Stomach (tissue), 9 donors: ENCODE data around the gene FAM20C. TPM values are rescaled to one million over a fixed set of nuclear protein-coding genes. Genes with fewer than 3 reads are reported as not detected.

Source experiments
- DNase-seq, 2 donors: peaks; one replicate each; pipeline versions ENCODE4 v3.0.0 to v3.0.0-alpha.2; 2013 to 2019
- H3K27ac ChIP-seq, 5 donors: fragments of 200-600 bp in 4 of 5; sonication (generic) in 4 of 5; one replicate each; pipeline ENCODE4 v1.5.1; 2013 to 2019; ENCODE audit warnings: mild to moderate bottlenecking in 1 of 5, moderate library complexity in 1 of 5
- H3K27me3 ChIP-seq, 3 donors: fragments of 200-600 bp; sonication (generic); one replicate each; pipeline ENCODE4 v1.5.1; 2017 to 2019; ENCODE audit warnings: mixed run types in 1 of 3
- H3K36me3 ChIP-seq, 4 donors: fragments of 200-600 bp; sonication (generic); 1 replicate in 3 of 4; 2 replicates in 1 of 4; pipeline ENCODE4 v1.5.1; 2016 to 2019
- H3K4me1 ChIP-seq, 4 donors: fragments of 200-600 bp; sonication (generic); one replicate each; pipeline ENCODE4 v1.5.1; 2016 to 2019
- H3K4me3 ChIP-seq, 4 donors: fragments of 200-600 bp; sonication (generic) in 3 of 4; one replicate each; pipeline ENCODE4 v1.5.1; 2016 to 2019; ENCODE audit warnings: mild to moderate bottlenecking in 1 of 4
- H3K9me3 ChIP-seq, 4 donors: fragments of 200-600 bp; sonication (generic); one replicate each; pipeline ENCODE4 v1.5.1; 2016 to 2019
- EP300 ChIP-seq: sonication (generic); formaldehyde crosslinking; IDR thresholded peaks from one replicate; pipeline ENCODE4 v1.6.1; 2017; ENCODE audit warnings: antibody characterized with exemption
- POLR2A ChIP-seq, 4 donors: fragments of 450-650 bp; IDR thresholded peaks; one replicate each; pipeline ENCODE4 v1.6.1; 2016; ENCODE audit warnings: antibody characterized with exemption in 4 of 4, control low read depth in 2 of 4, mild to moderate bottlenecking in 1 of 4, moderate library complexity in 1 of 4
- POLR2AphosphoS5 ChIP-seq, 3 donors: sonication (generic); formaldehyde crosslinking; IDR thresholded peaks; one replicate each; pipeline ENCODE4 v1.6.1; 2016; ENCODE audit warnings: antibody characterized with exemption in 3 of 3
- WGBS, 5 donors: extraction: QIAGEN DNeasy Blood & Tissue Kit in 3 of 5; methylation state at CpG; one replicate each; pipeline versions ENCODE4 v1.1.5 to v1.1.7; 2013 to 2018; 5-methylcytosine and 5-hydroxymethylcytosine counted together
- intact Hi-C: fragments of 100-400 bp; cut with DNase I; formaldehyde crosslinking; loops from one replicate; pipeline ENCODE4 v1.15.1; 2023; ENCODE audit warnings: low total_unique reads
- polyA plus RNA-seq, 3 donors: library from polyadenylated mRNA; stranded (reverse); fragments of 200-250 nt; gene quantifications; one replicate each; pipeline ENCODE4 v1.2.3, GENCODE V29; 2013
- total RNA-seq, 5 donors: library from RNA; depleted of rRNA; stranded (reverse); fragments of >200 nt; gene quantifications; one replicate each; pipeline versions ENCODE4 v1.1.0 to v1.2.3, GENCODE V29; 2014 to 2016
- TF ChIP-seq, protein P1 (sequence below), 7 experiments: fragments of 450-650 bp in 4 of 7; fragments of 200-600 bp in 3 of 7; sonication (generic) in 3 of 7; IDR thresholded peaks; one replicate each; pipeline ENCODE4 v1.5.1; 2016 to 2019; ENCODE audit warnings: antibody characterized with exemption in 7 of 7, control low read depth in 2 of 7, mild to moderate bottlenecking in 1 of 7
- donor health status: healthy with polysubstance abuse.
- donor health status: Bipolar disorder and iron deficiency.
- donor health status: healthy.

Gene FAM20C
- total and polyA plus RNA-seq, 8 donors: 19.1 to 89.8 (median 34.5) TPM

DNA sequence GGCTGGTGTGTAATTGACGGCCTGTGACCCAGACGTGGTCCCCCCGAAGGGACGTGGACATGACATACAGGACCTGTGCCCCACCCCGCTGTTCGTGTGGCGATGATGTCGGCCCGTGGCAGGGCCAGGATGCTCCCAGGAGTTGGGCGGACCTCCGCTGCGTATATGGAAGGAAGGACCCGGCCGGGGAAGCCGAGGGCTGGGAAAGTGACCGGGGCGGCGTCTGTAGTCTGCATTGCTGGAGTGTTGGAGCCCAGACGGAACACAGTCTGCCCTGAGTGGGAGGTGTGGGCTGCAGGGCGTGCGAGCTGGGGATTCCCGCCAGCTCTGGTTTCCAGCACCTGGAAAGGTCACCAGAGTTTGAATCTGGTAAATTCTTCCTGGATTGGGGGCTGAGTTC is 52.6 kb downstream of the FAM20C start:
- H3K4me3 ChIP-seq: no peak overlapping the region
- DNase-seq: no peak
- H3K9me3 ChIP-seq: no peaks in the 10 kb centered on the region
- TF ChIP-seq EP300 (no peak), POLR2A (IDR thresholded peaks at IDR 0.05) (no peak), POLR2AphosphoS5 (IDR thresholded peaks at IDR 0.05) (no peak)
- TF ChIP-seq, protein P1, sequence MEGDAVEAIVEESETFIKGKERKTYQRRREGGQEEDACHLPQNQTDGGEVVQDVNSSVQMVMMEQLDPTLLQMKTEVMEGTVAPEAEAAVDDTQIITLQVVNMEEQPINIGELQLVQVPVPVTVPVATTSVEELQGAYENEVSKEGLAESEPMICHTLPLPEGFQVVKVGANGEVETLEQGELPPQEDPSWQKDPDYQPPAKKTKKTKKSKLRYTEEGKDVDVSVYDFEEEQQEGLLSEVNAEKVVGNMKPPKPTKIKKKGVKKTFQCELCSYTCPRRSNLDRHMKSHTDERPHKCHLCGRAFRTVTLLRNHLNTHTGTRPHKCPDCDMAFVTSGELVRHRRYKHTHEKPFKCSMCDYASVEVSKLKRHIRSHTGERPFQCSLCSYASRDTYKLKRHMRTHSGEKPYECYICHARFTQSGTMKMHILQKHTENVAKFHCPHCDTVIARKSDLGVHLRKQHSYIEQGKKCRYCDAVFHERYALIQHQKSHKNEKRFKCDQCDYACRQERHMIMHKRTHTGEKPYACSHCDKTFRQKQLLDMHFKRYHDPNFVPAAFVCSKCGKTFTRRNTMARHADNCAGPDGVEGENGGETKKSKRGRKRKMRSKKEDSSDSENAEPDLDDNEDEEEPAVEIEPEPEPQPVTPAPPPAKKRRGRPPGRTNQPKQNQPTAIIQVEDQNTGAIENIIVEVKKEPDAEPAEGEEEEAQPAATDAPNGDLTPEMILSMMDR (IDR thresholded peaks at IDR 0.05): no peak
- intact Hi-C loops: no loop called here
- H3K36me3 ChIP-seq: peaks cover 30 to 77% (median 61%) of the 10 kb centered on the region in 4 donors
- no peaks in the 10 kb centered on the region for H3K27me3 ChIP-seq
- WGBS, 5 donors: 81 to 93% (median 91%) methylated on average over 21 to 22 of the region's 22 CpGs
- peak overlapping the region in 1 of 5 donors; percentile 21 for H3K27ac ChIP-seq
- H3K4me1 ChIP-seq: peaks cover 5 to 29% (median 15%) of the 10 kb centered on the region in 4 donors

DNA sequence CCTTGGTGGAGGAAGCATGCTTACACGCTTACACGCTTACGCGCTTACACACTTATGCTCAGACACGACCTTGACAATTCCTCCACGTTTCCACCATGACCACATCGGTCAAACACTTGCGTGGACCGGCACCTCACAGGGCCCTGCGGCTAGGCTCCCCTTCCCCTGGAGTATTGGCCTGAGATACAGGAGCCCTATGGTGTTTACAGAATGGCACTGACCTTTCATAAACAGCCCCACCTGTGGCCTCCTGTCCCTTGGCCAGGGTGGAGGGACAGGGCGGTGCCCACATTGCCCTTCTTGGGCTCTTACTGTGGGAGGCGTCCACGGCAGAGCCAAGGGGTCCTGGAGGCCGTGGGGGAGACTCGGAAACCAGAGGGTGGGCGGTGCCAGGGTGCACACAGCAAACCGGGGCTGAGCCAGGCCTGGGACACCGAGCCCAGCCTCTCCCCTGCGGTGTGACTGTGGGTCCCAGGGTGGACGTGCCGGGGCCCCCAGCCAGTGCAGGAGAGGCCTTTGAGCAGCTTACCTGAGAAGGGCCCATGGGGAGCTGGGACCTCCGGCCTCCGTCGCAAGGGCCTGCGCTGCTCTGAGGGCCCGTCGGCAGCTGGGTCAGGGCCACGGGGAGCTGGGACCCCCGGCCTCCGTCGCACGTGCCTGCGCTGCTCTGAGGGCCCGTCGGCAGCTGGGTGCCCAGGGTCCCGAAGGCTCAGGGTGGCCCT is 53.4 kb downstream of the FAM20C start:
- no peak for DNase-seq
- Histone ChIP-seq H3K27ac (peak overlapping the region in 3 of 5 donors; percentile 8 to 21 (median 17)), H3K9me3 (no peaks in the 10 kb centered on the region), H3K4me1 (peaks cover 3 to 24% (median 12%) of the 10 kb centered on the region in 4 donors), H3K27me3 (no peaks in the 10 kb centered on the region), H3K4me3 (no peak overlapping the region), H3K36me3 (peaks cover 38 to 85% (median 69%) of the 10 kb centered on the region in 4 donors)
- TF ChIP-seq, protein P1 (IDR thresholded peaks at IDR 0.05): no peak
- TF ChIP-seq POLR2A (IDR thresholded peaks at IDR 0.05): no peak
- TF ChIP-seq POLR2AphosphoS5 (IDR thresholded peaks at IDR 0.05): no peak
- TF ChIP-seq EP300: no peak
- intact Hi-C loops: no loop called here
- WGBS, 5 donors: 83 to 91% (median 90%) methylated on average over 29 to 36 of the region's 36 CpGs

DNA sequence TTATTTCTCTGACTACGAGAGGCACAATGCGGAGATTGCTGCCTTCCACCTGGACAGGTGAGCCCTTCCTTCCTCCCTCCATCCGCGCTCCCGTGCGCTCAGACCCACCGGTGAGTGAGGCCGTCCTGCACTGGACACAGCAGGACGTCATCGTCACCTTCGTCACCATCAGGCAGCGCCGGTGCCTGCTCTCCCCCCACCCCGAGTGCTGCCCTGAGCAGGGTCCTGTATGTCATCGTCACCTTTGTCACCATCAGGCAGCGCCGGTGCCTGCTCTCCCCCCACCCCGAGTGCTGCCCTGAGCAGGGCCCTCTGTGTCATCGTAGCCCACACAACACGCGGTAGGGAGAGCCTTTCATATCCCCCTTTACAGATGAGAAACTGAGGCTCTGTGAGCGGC is 54.1 kb downstream of the FAM20C start:
- Histone ChIP-seq H3K27ac (no peak overlapping the region), H3K36me3 (peaks cover 44 to 92% (median 76%) of the 10 kb centered on the region in 4 donors), H3K9me3 (no peaks in the 10 kb centered on the region), H3K4me3 (no peak overlapping the region), H3K27me3 (no peaks in the 10 kb centered on the region), H3K4me1 (peaks cover 0 to 17% (median 5%) of the 10 kb centered on the region in 4 donors)
- no peak for DNase-seq
- 87 to 95% (median 93%) methylated on average over 20 to 22 of the region's 22 CpGs for WGBS, 5 donors
- intact Hi-C loops: no loop called here
- TF ChIP-seq POLR2AphosphoS5 (IDR thresholded peaks at IDR 0.05): no peak
- no peak for TF ChIP-seq EP300
- TF ChIP-seq, protein P1 (IDR thresholded peaks at IDR 0.05): no peak

DNA sequence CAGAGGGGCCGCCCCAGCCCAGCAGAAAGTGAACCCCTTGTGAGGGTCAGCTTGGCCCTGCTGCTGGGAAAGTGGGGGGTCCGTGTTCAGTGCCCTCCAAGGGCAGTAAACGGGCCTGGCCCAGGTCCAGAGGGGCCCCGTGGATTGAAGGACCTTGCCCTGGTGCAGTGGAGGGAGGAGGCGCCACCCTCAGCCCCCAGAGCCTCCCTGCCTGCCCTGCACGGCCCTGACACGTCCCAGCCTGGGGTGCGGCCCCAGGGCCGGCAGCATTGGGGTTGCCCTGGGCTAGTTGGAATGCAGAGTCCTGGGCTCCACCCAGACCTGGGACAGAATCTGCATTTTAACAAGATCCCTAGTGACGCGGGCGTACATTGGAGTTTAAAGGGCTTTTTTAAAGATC is 54.8 kb downstream of the FAM20C start:
- no peak for TF ChIP-seq EP300
- no peak for TF ChIP-seq POLR2AphosphoS5 (IDR thresholded peaks at IDR 0.05)
- no peak for TF ChIP-seq POLR2A (IDR thresholded peaks at IDR 0.05)
- TF ChIP-seq, protein P1 (IDR thresholded peaks at IDR 0.05): no peak
- 75 to 91% (median 81%) methylated on average over 8 to 12 of the region's 12 CpGs for WGBS, 5 donors
- Histone ChIP-seq H3K27me3 (no peaks in the 10 kb centered on the region), H3K36me3 (peaks cover 51 to 94% (median 82%) of the 10 kb centered on the region in 4 donors), H3K9me3 (no peaks in the 10 kb centered on the region), H3K4me3 (no peak overlapping the region), H3K27ac (no peak overlapping the region), H3K4me1 (peaks cover 0 to 14% (median 5%) of the 10 kb centered on the region in 4 donors)
- intact Hi-C loops: no loop called here
- no peak for DNase-seq
